ENCODE measurements around the gene VCL.
"Not testable (repeated sequence)": the region's sequence is repeated elsewhere in the genome, so short reads cannot be mapped to it uniquely, and the experiment has no call there.

GRCh38 chr10:74061978-74062377 lies 64.1 kb downstream of the VCL start:
- not testable (repeated sequence) for TF ChIP-seq MEF2A (IDR thresholded peaks at IDR 0.05; ENCODE audit: borderline replicate concordance, low read depth); CTCF (IDR thresholded peaks at IDR 0.05); RCOR1 (IDR thresholded peaks at IDR 0.05; ENCODE audit: low read length)

All from SK-N-SH (cell line).